ENCODE results near the gene HOXC6. TPM values are rescaled to one million over a fixed set of nuclear protein-coding genes. Genes with fewer than 3 reads are reported as not detected.

The HOXC6 gene
- total and polyA plus RNA-seq, 2 experiments from 2014 or later: not detected

DNA sequence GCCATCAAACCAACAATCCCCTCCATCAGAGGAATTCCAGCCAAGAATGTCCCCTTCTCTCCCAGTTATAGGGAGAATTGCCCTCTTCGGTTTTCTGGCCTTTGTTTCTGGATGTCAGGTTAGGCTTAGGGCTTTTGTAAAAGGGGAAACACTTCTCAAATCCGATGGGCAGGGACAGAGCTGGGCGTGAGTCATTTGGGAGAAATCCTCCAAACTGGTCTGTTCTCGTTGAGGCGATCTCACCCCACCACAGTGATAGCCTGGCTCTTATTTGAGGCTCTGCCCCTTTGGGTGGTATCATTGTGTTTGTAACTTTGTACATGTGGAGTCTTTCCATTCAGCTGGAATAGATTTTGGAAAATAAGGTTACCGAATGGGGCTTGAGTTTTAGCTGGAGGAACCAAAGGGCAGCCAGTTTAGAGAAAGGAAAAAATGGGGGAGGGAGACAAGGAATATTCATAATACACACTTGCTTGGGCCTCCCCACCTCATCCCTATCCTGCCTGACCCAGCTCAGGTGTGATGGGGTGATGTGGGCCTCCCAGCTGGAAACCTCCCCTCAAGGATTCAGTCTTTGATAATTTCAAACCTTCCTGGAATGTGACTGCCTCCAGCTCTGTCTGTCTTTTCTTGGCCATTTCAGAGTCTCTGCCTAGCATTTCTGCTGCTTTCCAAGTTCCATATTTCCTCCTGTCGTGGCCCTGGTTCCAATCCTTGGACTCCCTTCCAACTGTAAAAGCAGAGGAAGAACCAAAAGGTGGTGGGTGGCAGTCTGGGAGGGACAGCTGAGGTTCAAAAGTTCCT, 32.9 kb downstream of the HOXC6 start:
- peaks cover 100% of the 10 kb centered on the region for H3K27me3 ChIP-seq (ENCODE audit: insufficient read depth)
- H3F3A ChIP-seq (replicated peaks; ENCODE audit: low read depth): peaks cover 24% of the 10 kb centered on the region
- Mint-ChIP-seq H3K9me3 (no peaks in the 10 kb centered on the region; the same call in 2 of the 3 replicates), H3K4me1 (peaks cover 40% of the 10 kb centered on the region), H3K4me3 (no peak overlapping the region), H3K27ac (no peak overlapping the region), H3K36me3 (ENCODE audit: low read depth) (no peaks in the 10 kb centered on the region), H3K27me3 (ENCODE audit: insufficient read depth, low read depth, poor library complexity) (peaks cover 87% of the 10 kb centered on the region)
- no peaks in the 10 kb centered on the region for H3K36me3 ChIP-seq (ENCODE audit: insufficient read depth)
- H4K20me1 ChIP-seq (replicated peaks; ENCODE audit: insufficient read depth): peaks cover 18% of the 10 kb centered on the region; the same call in 1 of the 2 replicates
- H2AFZ ChIP-seq: no peak overlapping the region
- H3K4me2 ChIP-seq: peak overlapping the region; percentile 58
- H3K4me3 ChIP-seq: peak overlapping the region; percentile 30; the same call in 1 of the 2 replicates
- DNase-seq (ENCODE audit: low spot score) (no peak), ATAC-seq (no peak; the same call in 1 of the 3 replicates)
- TF ChIP-seq NANOG (IDR thresholded peaks at IDR 0.05; ENCODE audit: borderline replicate concordance) (no peak), EZH2phosphoT487 (IDR thresholded peaks at IDR 0.05; ENCODE audit: unreplicated experiment) (no peak), EZH2 (IDR thresholded peaks at IDR 0.05; ENCODE audit: low read depth, unreplicated experiment) (peak; percentile 78), ZNF462 (CRISPR knock-in tag; IDR thresholded peaks at IDR 0.05) (no peak), REST (IDR thresholded peaks at IDR 0.05; ENCODE audit: unreplicated experiment) (no peak)
- TF ChIP-seq, protein P1, sequence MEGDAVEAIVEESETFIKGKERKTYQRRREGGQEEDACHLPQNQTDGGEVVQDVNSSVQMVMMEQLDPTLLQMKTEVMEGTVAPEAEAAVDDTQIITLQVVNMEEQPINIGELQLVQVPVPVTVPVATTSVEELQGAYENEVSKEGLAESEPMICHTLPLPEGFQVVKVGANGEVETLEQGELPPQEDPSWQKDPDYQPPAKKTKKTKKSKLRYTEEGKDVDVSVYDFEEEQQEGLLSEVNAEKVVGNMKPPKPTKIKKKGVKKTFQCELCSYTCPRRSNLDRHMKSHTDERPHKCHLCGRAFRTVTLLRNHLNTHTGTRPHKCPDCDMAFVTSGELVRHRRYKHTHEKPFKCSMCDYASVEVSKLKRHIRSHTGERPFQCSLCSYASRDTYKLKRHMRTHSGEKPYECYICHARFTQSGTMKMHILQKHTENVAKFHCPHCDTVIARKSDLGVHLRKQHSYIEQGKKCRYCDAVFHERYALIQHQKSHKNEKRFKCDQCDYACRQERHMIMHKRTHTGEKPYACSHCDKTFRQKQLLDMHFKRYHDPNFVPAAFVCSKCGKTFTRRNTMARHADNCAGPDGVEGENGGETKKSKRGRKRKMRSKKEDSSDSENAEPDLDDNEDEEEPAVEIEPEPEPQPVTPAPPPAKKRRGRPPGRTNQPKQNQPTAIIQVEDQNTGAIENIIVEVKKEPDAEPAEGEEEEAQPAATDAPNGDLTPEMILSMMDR (conservative IDR thresholded peaks at IDR 0.05; ENCODE audit: low read depth in 2 of 2): no peak
- H3K4me1 ChIP-seq (ENCODE audit: insufficient read depth): peaks cover 63% of the 10 kb centered on the region
- no peaks in the 10 kb centered on the region for H3K79me2 ChIP-seq (replicated peaks; ENCODE audit: insufficient read depth)
- H3K9me2 ChIP-seq (ENCODE audit: insufficient read depth): no peaks in the 10 kb centered on the region
- no peak overlapping the region for H3K27ac ChIP-seq (ENCODE audit: low read depth)

Measured in GM23338 (cell line).